Hindlimb muscle (tissue), 1 donor: ENCODE data around the gene ABCB9. TPM values are rescaled to one million over a fixed set of nuclear protein-coding genes. Genes with fewer than 3 reads are reported as not detected.
"Not testable (repeated sequence)": the region's sequence is repeated elsewhere in the genome, so short reads cannot be mapped to it uniquely, and the experiment has no call there.

ENCODE experiments used
- DNase-seq: peaks from one replicate; pipeline ENCODE4 v3.0.0-alpha.2; 2013
- polyA plus RNA-seq: library from polyadenylated mRNA; unstranded; fragments of 120-200 nt; gene quantifications from one replicate; pipeline ENCODE4 v1.2.1, GENCODE V29; 2013; ENCODE audit not compliant: insufficient read length

ABCB9 gene
- polyA plus RNA-seq, 1 donor: 4.3 TPM

DNA sequence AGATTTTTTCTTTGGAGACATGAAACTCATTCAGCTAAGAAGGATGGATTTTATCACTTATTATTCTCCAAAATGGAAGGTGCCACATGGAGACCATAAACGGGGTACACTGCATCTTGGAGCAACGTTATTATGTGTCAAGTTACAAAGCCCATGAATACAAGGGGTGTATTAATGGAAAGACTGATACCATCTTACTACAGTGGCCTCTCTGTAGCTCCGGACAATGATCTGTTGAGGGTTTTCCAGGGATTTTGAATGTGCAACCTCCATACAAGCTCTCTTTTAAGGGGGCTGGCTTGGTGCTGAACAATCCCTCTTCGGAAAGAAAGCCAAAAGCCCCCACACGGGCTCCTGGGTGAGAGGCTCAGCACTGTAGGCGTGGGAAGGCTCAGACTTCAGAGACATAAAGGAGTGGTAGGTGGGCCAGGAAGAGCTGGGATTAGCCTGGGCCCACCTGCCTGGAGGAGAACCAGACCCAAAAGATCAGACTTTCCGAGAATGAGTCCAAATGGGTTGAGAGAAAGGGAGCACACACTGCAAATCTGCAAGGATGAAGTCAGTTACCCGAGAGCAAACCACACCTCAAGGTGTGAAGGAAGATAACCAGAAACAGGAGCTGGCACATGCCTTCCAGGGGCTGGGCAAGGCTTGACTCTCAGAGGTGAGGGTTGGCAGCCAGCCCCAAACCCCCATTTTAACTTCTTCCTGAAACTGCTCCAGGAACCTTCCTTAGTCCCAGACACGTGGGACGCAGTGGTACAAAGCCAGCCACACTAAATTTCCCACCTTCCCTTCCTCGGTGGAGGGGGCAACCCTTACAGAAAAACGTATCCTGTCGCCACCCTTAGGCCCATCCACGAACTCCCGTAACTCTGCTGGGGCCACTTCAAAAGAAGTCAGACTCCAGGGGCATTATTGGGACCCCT is 71.8 kb downstream of the ABCB9 start:
- no peak for DNase-seq

DNA sequence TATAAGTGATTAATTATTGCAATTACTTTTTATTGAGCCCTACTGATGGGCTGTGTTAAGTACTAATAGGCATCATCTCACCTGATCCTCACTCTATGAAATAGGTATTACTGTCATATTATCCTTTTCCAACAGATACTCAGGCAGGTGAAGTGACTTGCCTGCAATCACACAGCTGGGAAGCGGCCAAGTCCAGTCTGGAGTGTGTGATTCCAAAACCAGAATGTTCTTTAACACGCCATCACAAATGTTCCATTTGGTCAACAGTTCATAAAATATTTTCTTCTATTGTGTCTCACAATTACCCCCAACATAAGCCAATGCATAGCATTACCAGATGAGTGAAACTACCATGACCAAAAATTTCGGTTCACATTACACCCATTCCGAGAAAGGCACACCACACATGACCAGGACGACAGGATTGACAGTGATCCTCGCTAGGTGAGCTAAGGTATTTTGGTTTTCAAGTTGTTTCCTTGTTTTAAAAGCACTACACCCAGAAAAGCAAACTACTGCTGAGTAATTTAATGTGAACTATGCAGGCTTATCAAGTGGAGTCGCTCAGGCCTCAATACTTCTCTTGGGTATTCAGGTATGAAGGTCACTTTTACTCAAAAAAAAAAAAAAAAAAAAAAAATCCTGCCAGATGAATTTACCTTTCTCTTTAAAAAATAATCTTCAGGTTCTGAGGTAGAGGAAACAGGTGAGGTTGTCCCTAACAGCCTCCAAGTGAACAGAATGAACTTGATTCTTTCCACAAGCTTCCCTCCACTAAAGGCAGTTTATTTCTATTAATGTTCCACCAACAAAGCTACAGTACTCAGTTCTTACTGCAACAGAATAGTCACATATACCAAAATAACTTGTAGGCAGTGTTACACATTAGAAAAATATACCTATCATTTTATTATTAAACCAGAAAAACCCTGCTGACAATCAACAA is 72.8 kb downstream of the ABCB9 start:
- DNase-seq: no peak

DNA sequence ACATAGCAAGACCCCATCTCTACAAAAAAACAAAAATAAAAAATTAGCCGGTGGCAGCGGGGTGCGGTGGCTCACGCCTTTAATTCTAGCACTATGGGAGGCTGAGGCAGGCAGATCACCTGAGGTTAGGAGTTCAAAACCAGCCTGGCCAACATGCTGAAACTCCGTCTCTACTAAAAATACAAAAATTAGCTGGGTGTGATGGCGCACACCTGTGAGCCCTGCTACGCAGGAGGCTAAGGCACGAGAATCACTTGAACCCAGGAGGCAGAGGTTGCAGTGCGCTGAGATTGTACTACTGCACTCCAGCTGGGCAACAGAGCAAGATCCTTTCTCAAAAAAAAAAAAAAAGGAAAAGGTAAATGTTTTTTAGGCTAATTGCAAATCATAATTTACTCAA is 73.5 kb downstream of the ABCB9 start:
- DNase-seq: not testable (repeated sequence)

DNA sequence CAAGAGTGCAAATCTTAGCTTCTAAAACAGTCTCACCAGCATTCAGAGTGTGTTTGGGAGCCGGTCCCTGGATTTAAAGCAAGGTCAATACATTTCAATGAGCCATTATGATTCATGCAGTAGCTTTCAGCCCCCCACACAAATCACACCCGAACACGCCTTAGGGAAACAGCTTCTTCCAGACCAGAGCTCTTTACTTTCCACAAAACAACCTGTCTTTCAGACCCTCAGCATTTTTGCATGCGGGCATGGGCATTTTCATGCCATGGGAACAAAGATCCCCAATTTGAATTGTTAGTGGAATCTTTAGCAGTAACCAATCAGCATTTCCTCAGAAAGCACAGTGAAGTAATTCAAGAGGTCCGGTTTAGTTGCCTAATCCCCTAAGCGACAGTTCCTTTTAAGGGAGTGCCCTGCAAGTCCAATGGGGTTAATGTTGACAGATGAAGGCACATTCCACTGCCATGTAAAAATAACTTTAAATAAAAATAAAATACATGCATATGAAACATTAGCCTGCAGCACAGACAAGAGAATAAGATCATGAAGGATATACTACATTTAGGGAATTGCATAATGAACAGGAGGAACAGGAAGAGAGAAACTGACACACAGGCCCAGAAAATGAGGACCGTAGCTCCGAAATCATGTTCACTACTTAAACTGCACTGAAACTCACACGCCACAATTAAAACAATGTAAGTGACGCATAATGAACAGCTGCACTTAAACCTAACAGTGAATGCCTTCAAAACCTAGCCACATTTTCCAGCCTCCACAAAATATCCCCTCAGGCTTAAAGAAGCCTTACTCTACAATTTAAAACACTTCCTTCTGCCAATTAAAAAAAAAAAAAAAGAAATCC is 74.4 kb downstream of the ABCB9 start:
- DNase-seq: no peak

DNA sequence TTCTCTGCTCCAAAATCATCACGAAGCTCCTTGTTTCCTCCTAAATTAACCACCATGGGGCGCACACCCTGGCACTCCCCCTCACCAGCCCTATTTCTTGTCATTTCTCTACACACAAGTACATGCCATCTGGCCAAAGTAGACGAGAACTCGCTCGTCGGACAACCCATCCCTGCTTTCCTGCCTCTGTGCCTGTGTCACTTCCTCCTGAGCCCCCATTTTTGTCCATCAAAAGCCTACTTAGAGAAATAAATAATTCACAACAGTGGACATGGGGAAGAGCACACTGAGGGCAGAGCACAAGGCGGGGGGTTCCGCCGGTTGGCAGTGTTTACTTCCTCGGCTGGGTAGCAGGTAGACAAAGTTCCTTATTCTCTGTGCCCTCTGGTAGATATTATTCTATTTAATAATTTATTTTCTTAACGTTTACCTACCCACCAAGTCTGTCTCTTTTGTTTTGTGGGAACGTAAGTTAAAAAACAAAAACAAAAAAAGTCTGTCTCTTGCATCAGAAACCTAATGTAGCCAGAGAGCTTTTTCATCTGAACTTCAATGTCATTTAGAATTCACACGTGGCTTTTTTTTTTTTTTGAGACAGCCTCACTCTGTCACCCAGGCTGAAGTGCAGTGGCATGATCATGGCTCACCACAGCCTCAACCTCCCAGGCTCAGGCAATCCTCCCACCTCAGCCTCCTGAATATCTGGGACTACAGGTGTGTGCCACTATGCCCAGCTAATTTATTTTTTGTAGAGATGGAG is 76.3 kb downstream of the ABCB9 start:
- DNase-seq: no peak

DNA sequence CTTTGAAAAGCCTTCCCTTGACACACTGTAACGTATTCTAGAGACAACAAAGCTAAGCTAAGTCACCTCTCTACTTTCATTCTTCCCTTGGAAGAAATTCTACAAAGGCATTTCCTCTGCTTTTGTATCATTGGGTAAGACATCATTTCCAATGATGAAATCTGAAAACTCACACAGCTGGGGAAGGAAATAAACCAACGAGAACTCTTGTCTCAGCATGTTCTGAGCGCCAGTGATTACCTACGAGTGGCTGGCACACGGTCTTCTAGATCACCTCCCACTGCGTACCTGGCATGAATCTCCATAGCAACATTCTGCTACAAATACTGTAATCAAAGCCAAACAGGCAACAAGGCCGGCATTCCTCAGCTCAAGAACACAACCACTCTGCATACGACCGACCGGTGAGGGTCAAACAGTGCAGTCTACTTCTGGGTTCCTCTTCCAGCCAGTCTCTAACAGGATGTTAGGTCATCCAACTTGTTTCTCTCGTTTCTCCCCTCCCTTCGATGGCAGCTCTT is 78.0 kb downstream of the ABCB9 start:
- no peak for DNase-seq

GRCh38 chr12:122887819-122888212 is 78.4 kb downstream of the ABCB9 start:
- no peak for DNase-seq

DNA sequence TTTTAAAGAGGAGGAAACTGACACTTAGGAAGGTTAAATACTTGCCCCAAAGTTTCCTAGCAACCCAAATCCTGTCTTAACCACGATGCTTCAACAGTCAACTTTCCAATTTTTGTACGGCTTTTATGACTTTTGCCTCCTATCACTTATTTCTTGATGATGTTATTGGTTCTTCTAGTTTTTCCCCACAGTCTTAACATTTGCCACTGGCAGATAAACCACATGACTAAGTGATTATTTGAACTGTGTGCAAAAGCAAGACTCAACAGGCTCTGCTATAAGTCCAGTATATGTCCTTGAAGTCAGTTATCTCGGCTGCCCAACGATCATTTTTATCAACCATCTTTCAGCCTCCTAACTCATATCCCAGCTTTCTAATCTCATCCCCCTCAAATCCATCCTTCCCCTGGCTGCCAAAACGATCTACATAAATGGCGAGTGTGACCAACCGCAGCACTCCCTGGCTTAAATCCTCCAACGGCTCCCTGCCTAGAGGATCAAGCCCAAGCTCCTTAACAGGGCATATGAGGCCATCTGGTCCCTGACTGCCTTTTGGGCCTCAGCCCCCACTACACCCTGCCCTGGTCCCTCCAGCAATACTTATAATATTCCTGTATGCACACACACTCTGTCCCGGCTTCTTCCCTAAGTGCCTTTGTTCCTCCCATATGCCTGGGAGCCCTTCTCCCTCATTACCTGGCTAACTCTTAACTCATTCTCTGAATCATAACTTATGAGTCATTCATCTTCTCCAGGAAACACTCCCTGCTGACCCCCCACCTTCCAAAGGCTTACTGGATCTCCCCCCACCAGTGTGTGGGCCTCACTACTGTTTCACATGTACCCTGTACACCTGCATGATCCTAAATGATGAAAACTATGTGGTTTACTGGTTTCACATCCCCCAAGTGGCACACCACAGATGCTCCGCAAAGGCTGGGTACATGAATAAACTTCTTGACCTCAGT is 79.1 kb downstream of the ABCB9 start:
- no peak for DNase-seq

DNA sequence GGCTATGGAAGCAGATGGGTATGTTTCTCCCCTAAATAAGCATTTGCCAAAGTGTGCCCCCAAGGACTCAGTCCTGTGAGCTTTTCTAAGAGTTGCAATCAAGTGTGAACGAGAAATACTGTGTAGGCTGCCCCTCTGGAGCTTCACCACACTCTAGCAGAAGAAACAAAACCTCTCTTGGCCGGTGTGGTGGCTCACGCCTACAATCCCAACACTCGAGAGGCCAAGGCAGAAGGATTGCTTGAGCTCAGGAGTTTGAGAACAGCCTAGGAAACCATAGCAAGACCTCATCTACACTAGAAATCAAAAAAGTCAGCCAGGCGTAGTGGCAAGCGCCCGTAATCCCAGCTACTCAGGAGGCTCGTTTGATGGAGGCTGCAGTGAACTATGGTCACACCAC is 80.1 kb downstream of the ABCB9 start:
- DNase-seq: no peak

DNA sequence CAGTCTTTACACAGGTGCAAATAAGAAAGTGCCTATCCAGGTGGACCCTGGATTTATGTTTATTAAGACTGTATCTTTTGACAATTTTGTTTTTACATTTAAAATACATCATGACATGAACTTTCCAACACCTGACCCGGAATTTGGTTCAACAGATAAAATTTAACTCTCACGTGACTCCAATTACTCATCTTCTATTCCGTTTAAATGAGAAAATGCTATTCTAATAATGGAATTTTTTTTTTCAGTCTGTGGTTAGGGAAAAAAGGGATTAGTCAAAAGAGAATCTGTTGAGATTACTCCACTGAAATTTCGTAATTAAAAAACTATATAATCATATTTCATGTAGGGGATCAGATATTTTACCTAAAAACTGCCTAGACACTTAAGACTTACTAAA is 81.4 kb downstream of the ABCB9 start:
- DNase-seq: no peak

DNA sequence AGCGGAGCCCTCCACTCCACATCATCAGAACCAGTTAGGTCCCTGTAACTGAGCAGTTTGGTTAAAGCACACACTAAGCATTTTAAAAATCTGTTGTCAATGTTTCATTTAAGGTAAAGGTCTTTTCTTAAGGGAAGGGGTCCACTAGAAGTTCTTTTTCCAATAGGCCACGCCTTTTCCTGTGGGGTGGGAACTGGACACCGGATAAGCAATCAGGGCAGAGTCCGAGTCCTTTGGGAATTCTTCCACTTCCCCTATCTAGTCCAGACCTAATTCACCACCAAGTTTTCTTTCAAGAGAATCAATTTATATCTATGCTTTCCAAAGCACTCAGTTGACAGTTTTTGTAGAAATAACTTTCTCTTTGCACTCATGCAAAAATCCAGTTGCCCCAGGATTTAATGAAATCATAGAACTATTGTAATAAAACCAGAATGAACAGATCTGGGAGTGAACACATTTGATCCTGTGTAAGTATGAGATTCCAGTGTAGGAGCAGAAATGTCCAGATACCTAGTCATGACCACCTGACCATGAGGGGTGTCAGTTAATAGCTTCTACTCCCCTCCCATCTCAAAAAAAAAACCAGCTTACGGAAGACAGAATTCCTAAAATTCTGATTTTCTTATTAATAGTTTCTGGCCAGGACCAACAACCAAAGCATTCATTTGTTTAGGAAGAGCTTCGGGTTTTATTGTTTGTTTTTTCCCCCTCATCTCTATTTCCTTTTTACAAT is 82.0 kb downstream of the ABCB9 start:
- DNase-seq: no peak

GRCh38 chr12:122882908-122883558 is 83.2 kb downstream of the ABCB9 start:
- no peak for DNase-seq

DNA sequence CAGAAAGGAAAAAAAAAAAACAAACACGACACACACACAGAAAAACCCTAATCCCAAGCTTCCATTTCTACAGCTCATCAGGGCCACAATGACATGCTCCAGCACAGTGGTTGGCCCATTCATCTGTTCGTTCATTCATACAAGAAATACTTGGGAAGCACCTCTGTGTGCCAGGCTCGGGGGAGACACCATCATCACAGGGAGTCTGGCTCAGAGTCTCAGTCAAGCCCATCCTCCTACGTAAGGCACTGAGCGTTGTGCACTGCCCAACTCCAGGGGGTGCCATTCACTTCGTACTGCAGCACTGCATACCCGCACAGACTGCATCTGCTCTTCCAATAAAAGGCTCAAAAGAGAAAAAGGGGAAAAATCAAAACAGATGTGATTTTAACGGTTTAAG is 85.6 kb downstream of the ABCB9 start:
- DNase-seq: no peak

DNA sequence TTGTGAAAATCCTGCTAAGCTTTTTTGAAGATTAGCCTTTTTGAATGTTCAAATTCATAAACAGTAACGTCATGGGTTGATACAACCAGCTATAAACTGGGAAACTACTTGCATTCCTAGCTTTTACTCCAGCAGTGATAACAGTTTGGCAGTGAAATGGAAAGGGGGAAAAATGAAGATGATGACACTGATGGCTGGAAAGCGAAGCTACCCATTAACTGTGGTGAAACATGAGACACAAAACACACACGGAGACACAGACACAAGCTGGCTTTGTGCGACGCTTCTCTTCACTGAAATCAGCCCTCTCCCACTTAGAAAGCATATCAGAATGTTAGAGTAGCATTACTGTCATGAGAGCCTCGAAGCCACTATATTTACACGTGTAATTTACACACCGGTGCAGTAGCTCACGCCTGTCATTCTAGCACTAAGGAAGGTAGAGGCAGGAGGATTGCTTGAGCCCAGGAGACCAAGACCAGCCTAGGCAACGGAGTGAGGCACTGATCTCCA is 86.1 kb downstream of the ABCB9 start:
- DNase-seq: no peak
